ENCODE measurements around the gene NTS.

GRCh38 chr12:85923767-85924331, 49.8 kb downstream of the NTS start:
- TF ChIP-seq CTCF (IDR thresholded peaks at IDR 0.05) (peak; percentile 84), ZFX (IDR thresholded peaks at IDR 0.05; ENCODE audit: borderline replicate concordance) (no peak)
